Glutamatergic neuron (in vitro differentiated cells): ENCODE measurements around the gene PPM1B. TPM values are rescaled to one million over a fixed set of nuclear protein-coding genes. Genes with fewer than 3 reads are reported as not detected.

ENCODE experiments used
- DNase-seq: peaks from one replicate; pipeline ENCODE4 v3.0.0; 2022
- H3K27ac Mint-ChIP-seq: one replicate; pipeline ENCODE4 v1.8.0; 2020; ENCODE audit warnings: mild to moderate bottlenecking, mixed read lengths, inconsistent platforms; ENCODE audit not compliant: unreplicated experiment
- H3K27me3 Mint-ChIP-seq: one replicate; pipeline ENCODE4 v1.8.0; 2020; ENCODE audit warnings: mild to moderate bottlenecking, moderate library complexity, mixed read lengths, inconsistent platforms; ENCODE audit not compliant: unreplicated experiment
- H3K36me3 Mint-ChIP-seq: one replicate; pipeline ENCODE4 v1.8.0; 2020; ENCODE audit warnings: mild to moderate bottlenecking, mixed read lengths, inconsistent platforms; ENCODE audit not compliant: unreplicated experiment
- H3K4me1 Mint-ChIP-seq: one replicate; pipeline ENCODE4 v1.8.0; 2020; ENCODE audit warnings: mild to moderate bottlenecking, low read depth, mixed read lengths, inconsistent platforms; ENCODE audit not compliant: unreplicated experiment
- H3K4me3 Mint-ChIP-seq: one replicate; pipeline ENCODE4 v1.8.0; 2020; ENCODE audit warnings: mild to moderate bottlenecking, mixed read lengths, inconsistent platforms; ENCODE audit not compliant: unreplicated experiment
- H3K9me3 Mint-ChIP-seq: one replicate; pipeline ENCODE4 v1.8.0; 2020; ENCODE audit warnings: mild to moderate bottlenecking, moderate library complexity, mixed read lengths, inconsistent platforms; ENCODE audit not compliant: unreplicated experiment
- CTCF ChIP-seq: fragments of 200-600 bp; sonication (generic); IDR thresholded peaks from one replicate; pipeline ENCODE4 v1.5.0; 2021; ENCODE audit not compliant: partially characterized antibody, unreplicated experiment
- total RNA-seq: library from RNA; stranded (reverse); fragmentation: NEBNext Ultra II Directional; extraction: Animal tissue kit (Norgen Biotek cat#: 25700); gene quantifications from one replicate; pipeline ENCODE4 v1.2.1, GENCODE V29; 2021; ENCODE audit not compliant: unreplicated experiment

The PPM1B gene
- total RNA-seq, 1 donor from 2014 or later, result 49.2 TPM

GRCh38 chr2:44273596-44273995 is 104.9 kb downstream of the PPM1B start:
- no peak for TF ChIP-seq CTCF
- Mint-ChIP-seq H3K4me3 (no peak overlapping the region), H3K27me3 (peaks cover 1% of the 10 kb centered on the region), H3K27ac (no peak overlapping the region), H3K36me3 (no peaks in the 10 kb centered on the region), H3K9me3 (no peaks in the 10 kb centered on the region), H3K4me1 (no peaks in the 10 kb centered on the region)
- no peak for DNase-seq

DNA sequence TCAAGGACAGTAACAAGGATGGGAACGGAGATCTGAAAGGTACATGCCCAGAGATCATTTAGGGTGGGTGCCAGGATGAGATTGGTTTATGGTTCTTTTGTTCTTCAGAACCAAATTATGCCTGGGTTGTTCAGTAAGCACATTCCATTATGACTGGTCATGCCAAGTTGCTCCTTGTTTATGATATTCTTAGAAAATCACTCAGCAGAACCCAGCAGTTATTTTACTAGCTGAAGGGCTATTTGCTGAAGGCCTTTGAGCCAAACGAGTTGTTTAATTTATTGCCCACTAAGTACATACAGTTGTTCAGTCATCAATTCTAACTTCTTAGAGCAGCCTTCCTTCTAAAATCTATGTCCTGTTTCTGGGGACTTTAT is 107.2 kb downstream of the PPM1B start:
- Mint-ChIP-seq H3K4me1 (no peaks in the 10 kb centered on the region), H3K27me3 (no peaks in the 10 kb centered on the region)
- no peak for DNase-seq

DNA sequence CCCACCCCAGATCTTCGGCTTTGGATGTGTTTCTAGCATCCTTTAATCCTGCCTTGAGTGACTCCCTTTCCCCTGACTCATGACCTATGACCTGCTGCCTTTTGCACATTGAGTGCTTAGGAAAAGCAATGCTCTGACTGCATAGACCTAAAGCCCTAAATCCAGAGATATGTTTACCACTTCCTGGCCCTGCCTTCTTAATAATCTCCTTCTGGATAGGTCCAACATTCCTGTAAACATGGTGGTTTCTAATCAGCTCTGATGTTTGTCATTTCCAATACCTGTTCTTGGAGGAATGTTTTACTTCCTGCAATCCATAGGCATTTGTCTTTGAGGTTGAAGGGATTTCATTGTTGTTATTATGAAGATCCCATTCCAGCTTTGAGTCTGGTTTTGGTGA is 108.9 kb downstream of the PPM1B start:
- Mint-ChIP-seq H3K4me3 (no peak overlapping the region), H3K4me1 (no peaks in the 10 kb centered on the region), H3K27me3 (no peaks in the 10 kb centered on the region), H3K9me3 (no peaks in the 10 kb centered on the region), H3K36me3 (no peaks in the 10 kb centered on the region), H3K27ac (no peak overlapping the region)
- TF ChIP-seq CTCF, result no peak
- no peak for DNase-seq

More for the DNA sequence above, 107.2 kb downstream of the PPM1B start:
- H3K36me3 Mint-ChIP-seq, result no peaks in the 10 kb centered on the region
- no peak for TF ChIP-seq CTCF
- H3K4me3 Mint-ChIP-seq, result no peak overlapping the region
- H3K9me3 Mint-ChIP-seq, result no peaks in the 10 kb centered on the region
- no peak overlapping the region for H3K27ac Mint-ChIP-seq

DNA sequence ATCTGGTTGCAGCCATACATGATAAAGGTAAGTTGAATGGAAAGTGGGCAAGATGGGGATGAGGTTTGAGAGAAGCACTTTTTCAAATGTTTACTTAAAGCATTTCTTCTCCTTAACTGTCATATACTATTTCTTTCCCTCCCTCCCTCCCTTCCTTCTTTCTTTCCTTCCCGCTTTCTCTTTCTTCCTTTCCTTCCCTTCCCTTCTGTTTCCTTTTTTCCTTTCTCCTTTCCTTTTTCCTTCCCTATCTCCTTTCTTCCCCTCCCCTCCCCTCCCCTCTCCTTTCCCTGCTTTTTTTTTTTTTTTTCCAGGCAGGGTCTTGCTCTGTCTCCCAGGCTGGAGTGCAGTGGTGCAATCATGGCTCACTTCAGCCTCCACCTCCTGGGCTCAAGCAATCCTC is 112.2 kb downstream of the PPM1B start:
- no peak for TF ChIP-seq CTCF
- Mint-ChIP-seq H3K4me3 (no peak overlapping the region), H3K4me1 (no peaks in the 10 kb centered on the region), H3K27ac (no peak overlapping the region), H3K27me3 (no peaks in the 10 kb centered on the region), H3K36me3 (no peaks in the 10 kb centered on the region), H3K9me3 (no peaks in the 10 kb centered on the region)
- DNase-seq, result no peak

Other genes starting within 250 kb of the PPM1B start
- gene LRPPRC, start 172.9 kb upstream of the PPM1B start, total RNA-seq, result 88.0 TPM
- gene SLC3A1, start 106.6 kb downstream of the PPM1B start, total RNA-seq, result 0.51 TPM
- gene PREPL, start 192.6 kb downstream of the PPM1B start, total RNA-seq, result 38.4 TPM
- 9.6 TPM for gene CAMKMT, start 193.1 kb downstream of the PPM1B start, total RNA-seq